T-cell (primary cell): ENCODE data around the gene JMJD1C. TPM values are rescaled to one million over a fixed set of nuclear protein-coding genes. Genes with fewer than 3 reads are reported as not detected.

Experiments used
- ATAC-seq, 4 experiments: fragments of 200-7000 bp in 3 of 4; fragments of 150-1000 bp in 1 of 4; cut with Tn5 transposase; replicated peaks in 1 of 4; 1 replicate in 3 of 4; 2 replicates in 1 of 4; pipeline ENCODE4 v1.10.0; 2021; ENCODE audit warnings: moderate library complexity in 3 of 4, mild to moderate bottlenecking in 2 of 4, moderate number of reproducible peaks in 1 of 4
- CTCF ChIA-PET, 2 donors: fragments of 300-600 bp; sonication (Branson Sonifier 250); formaldehyde crosslinking; loops; one replicate each; lab custom pipeline; 2022; ENCODE audit warnings: antibody characterized with exemption in 2 of 2; lab: Charles Lee
- POLR2A ChIA-PET, 2 donors: fragments of 300-600 bp; sonication (Branson Sonifier 250); formaldehyde crosslinking; loops; one replicate each; lab custom pipeline; 2022; ENCODE audit warnings: antibody characterized with exemption in 2 of 2; lab: Charles Lee
- DNase-seq, 35 experiments: peaks; one replicate each; pipeline versions ENCODE4 v3.0.0 to v3.0.0-alpha.2; 2013 to 2023
- H3K27ac ChIP-seq: one replicate; pipeline ENCODE4 v1.5.1; 2013; ENCODE audit warnings: low read length
- H3K27me3 ChIP-seq, 2 experiments: replicated peaks in 1 of 2; 1 replicate in 1 of 2; 2 replicates in 1 of 2; pipeline versions ENCODE4 v1.6.1 to v1.7.0; 2013; ENCODE audit warnings: low read length in 1 of 2, mixed read lengths in 1 of 2; ENCODE audit not compliant: control insufficient read depth in 2 of 2, insufficient read depth in 2 of 2; ENCODE audit errors: extremely low read depth in 1 of 2
- H3K36me3 ChIP-seq, 2 donors: 1 replicate in 1 of 2; 2 replicates in 1 of 2; pipeline versions ENCODE4 v1.6.1 to v1.7.0; 2013; ENCODE audit warnings: low read length in 1 of 2; ENCODE audit not compliant: control insufficient read depth in 2 of 2, insufficient read depth in 1 of 2; ENCODE audit errors: extremely low read depth in 1 of 2
- H3K4me1 ChIP-seq, 2 experiments: 1 replicate in 1 of 2; 2 replicates in 1 of 2; pipeline versions ENCODE4 v1.6.1 to v1.7.0; 2013; ENCODE audit warnings: low read length in 2 of 2, mixed read lengths in 1 of 2; ENCODE audit not compliant: insufficient read depth in 2 of 2, control insufficient read depth in 1 of 2; ENCODE audit errors: extremely low read depth in 1 of 2
- H3K4me3 ChIP-seq, 2 donors: 1 replicate in 1 of 2; 2 replicates in 1 of 2; pipeline versions ENCODE4 v1.5.1 to v1.7.0; 2013; ENCODE audit warnings: mild to moderate bottlenecking in 2 of 2, low read length in 1 of 2, moderate library complexity in 1 of 2; ENCODE audit not compliant: control insufficient read depth in 1 of 2; ENCODE audit errors: extremely low read depth in 1 of 2
- H3K9me3 ChIP-seq: 2 replicates; pipeline ENCODE4 v1.7.0; 2013
- H3K27ac Mint-ChIP-seq, 2 donors: one replicate each; pipeline ENCODE4 v1.8.0; 2020 to 2021; ENCODE audit warnings: mild to moderate bottlenecking in 2 of 2, mixed read lengths in 2 of 2
- H3K27me3 Mint-ChIP-seq, 2 donors: one replicate each; pipeline ENCODE4 v1.8.0; 2021 to 2022; ENCODE audit warnings: mixed read lengths in 2 of 2
- H3K36me3 Mint-ChIP-seq: one replicate; pipeline ENCODE4 v1.8.0; 2021; ENCODE audit warnings: mixed read lengths
- H3K4me1 Mint-ChIP-seq, 3 donors: one replicate each; pipeline ENCODE4 v1.8.0; 2020 to 2022; ENCODE audit warnings: mixed read lengths in 3 of 3, mild to moderate bottlenecking in 1 of 3
- H3K4me3 Mint-ChIP-seq, 3 donors: one replicate each; pipeline ENCODE4 v1.8.0; 2020 to 2022; ENCODE audit warnings: mild to moderate bottlenecking in 3 of 3, mixed read lengths in 3 of 3, moderate library complexity in 3 of 3
- H3K9me3 Mint-ChIP-seq, 3 donors: one replicate each; pipeline ENCODE4 v1.8.0; 2020 to 2022; ENCODE audit warnings: mixed read lengths in 3 of 3
- WGBS: methylation state at CpG from one replicate; pipeline ENCODE4 v1.1.5; 2013; ENCODE audit warnings: missing lambda C conversion rate; ENCODE audit not compliant: insufficient coverage; 5-methylcytosine and 5-hydroxymethylcytosine counted together
- total RNA-seq, 35 experiments: library from RNA in 6 of 35; stranded (reverse) in 6 of 35; fragments of 120-200 nt in 1 of 35; gene quantifications; one replicate each; pipeline versions ENCODE4 v1.2.1 to v1.2.4 and lab custom pipeline; 2013 to 2026

The JMJD1C gene
- total RNA-seq, 5 donors from 2014 or later (not counting 1 experiment from before 2014, with no cell fraction given), result 84.1 to 193 (median 92.6) TPM

GRCh38 chr10:63438506-63439498 is 27.0 kb downstream of the JMJD1C start:
- WGBS, result 100% methylated on average over 3 of the region's 8 CpGs
- no peak overlapping the region for H3K27ac Mint-ChIP-seq
- no peak for ATAC-seq
- H3K27me3 Mint-ChIP-seq, result no peaks in the 10 kb centered on the region
- Histone ChIP-seq H3K36me3 (no peaks in the 10 kb centered on the region), H3K27ac (no peak overlapping the region), H3K4me1 (peaks cover 0 to 18% of the 10 kb centered on the region in 2 experiments), H3K27me3 (no peaks in the 10 kb centered on the region), H3K4me3 (no peak overlapping the region), H3K9me3 (no peaks in the 10 kb centered on the region)
- peaks cover 32 to 36% (median 35%) of the 10 kb centered on the region in 3 donors for H3K4me1 Mint-ChIP-seq
- H3K9me3 Mint-ChIP-seq, result no peaks in the 10 kb centered on the region
- H3K4me3 Mint-ChIP-seq, result no peak overlapping the region
- ChIA-PET CTCF (interaction anchor here (0.5 to 0.6 kb wide), 3 partner anchors 20 to 226 kb away, joined by 3 to 4 read pairs (median 4); no protein-coding TSS in a partner anchor), POLR2A (interaction anchor here in 1 of 2 donors (0.6 to 0.8 kb wide), 2 partner anchors 15 to 205 kb away, joined by 3 to 9 read pairs; no protein-coding TSS in a partner anchor)
- DNase-seq, result no peak
- H3K36me3 Mint-ChIP-seq, result no peaks in the 10 kb centered on the region

DNA sequence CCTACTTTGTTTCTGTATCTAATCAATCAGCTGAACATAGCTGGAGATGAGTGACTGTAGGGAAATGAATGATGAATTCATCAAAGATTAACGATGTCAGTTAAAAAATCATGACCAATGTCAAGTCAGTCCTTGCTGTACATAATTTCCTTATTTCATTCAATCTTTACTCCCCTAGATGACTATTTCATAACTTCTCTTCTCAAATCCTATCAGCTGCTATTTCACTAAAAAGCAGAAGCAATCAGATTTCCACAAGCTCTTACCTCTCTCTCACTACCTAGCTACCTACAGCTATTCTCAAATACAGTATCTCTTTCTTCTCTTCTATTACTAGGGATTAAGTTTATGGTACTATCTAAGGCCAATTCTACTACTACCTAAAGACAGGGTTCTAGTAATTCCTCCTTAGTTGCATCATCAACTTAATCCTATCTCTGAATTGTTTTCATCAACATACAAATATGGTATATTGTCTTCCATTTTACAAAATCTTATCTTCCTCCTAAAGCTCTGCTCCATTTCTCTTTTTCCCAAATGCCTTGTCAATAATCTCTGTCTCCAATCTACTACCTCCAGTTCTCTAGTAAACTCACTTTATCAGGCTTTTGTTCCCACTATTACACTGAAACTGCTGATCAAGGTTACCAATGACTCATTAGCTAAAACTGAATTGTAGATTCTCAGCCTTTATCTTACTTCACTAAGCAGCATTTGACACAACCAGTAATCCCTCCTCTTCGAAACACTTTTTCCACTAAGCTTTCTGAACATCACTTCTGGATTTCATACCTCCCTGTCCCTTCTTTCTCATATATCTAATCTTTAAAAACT is 28.4 kb downstream of the JMJD1C start:
- peaks cover 1% of the 10 kb centered on the region for H3K36me3 Mint-ChIP-seq
- H3K36me3 ChIP-seq, result no peaks in the 10 kb centered on the region
- WGBS, result 76% methylated on average over 2 of the region's 2 CpGs
- no peak overlapping the region for H3K27ac Mint-ChIP-seq
- H3K27me3 ChIP-seq, result no peaks in the 10 kb centered on the region
- H3K4me3 Mint-ChIP-seq, result no peak overlapping the region
- H3K4me1 ChIP-seq, result peaks cover 0 to 18% of the 10 kb centered on the region in 2 experiments
- peaks cover 27 to 30% (median 29%) of the 10 kb centered on the region in 3 donors for H3K4me1 Mint-ChIP-seq
- no peak for DNase-seq
- H3K27ac ChIP-seq, result no peak overlapping the region
- ATAC-seq, result no peak
- H3K9me3 ChIP-seq, result no peaks in the 10 kb centered on the region
- ChIA-PET CTCF (interaction anchor here (0.8 to 1.1 kb wide), 2 partner anchors 12 to 52 kb away, joined by 3 read pairs; no protein-coding TSS in a partner anchor), POLR2A (interaction anchor here (0.6 to 0.8 kb wide), 3 partner anchors 17 to 102 kb away, joined by 3 to 7 read pairs (median 3); no protein-coding TSS in a partner anchor)
- H3K27me3 Mint-ChIP-seq, result no peaks in the 10 kb centered on the region
- no peaks in the 10 kb centered on the region for H3K9me3 Mint-ChIP-seq
- H3K4me3 ChIP-seq, result no peak overlapping the region

DNA sequence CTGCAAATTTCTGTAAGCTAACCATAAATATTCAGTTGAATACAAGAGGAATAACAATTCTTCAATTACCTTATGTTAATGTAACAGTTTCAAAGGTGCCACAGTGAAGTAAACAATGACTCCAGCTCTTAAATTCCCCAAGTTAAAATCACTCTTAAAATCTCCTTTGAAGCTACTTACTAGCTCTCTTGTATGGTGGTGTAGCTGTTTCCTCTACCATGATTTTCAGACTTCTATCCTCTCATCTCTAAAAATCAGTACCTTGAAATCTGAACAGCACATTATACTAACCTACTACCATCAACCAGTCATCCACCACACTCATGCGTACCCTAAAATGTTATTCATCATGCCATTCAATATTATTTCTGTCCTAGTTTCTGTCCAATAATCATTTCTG is 29.6 kb downstream of the JMJD1C start:
- peaks cover 8% of the 10 kb centered on the region for H3K36me3 Mint-ChIP-seq
- H3K27ac ChIP-seq, result no peak overlapping the region
- peaks cover 0 to 12% of the 10 kb centered on the region in 2 experiments for H3K4me1 ChIP-seq
- peaks cover 20 to 26% (median 26%) of the 10 kb centered on the region in 3 donors for H3K4me1 Mint-ChIP-seq
- no peaks in the 10 kb centered on the region for H3K9me3 Mint-ChIP-seq
- WGBS, result 100% methylated on average over 1 of the region's 1 CpG
- ChIA-PET POLR2A (no interaction called here), CTCF (interaction anchor here (0.5 to 0.6 kb wide), 2 partner anchors 30 to 106 kb away, joined by 3 read pairs; no protein-coding TSS in a partner anchor)
- H3K4me3 ChIP-seq, result no peak overlapping the region
- no peaks in the 10 kb centered on the region for H3K27me3 Mint-ChIP-seq
- ATAC-seq, result peak in 1 of 4 experiments; percentile 51
- H3K27ac Mint-ChIP-seq, result no peak overlapping the region
- no peaks in the 10 kb centered on the region for H3K27me3 ChIP-seq
- no peak overlapping the region for H3K4me3 Mint-ChIP-seq
- no peaks in the 10 kb centered on the region for H3K36me3 ChIP-seq
- no peaks in the 10 kb centered on the region for H3K9me3 ChIP-seq
- no peak for DNase-seq

DNA sequence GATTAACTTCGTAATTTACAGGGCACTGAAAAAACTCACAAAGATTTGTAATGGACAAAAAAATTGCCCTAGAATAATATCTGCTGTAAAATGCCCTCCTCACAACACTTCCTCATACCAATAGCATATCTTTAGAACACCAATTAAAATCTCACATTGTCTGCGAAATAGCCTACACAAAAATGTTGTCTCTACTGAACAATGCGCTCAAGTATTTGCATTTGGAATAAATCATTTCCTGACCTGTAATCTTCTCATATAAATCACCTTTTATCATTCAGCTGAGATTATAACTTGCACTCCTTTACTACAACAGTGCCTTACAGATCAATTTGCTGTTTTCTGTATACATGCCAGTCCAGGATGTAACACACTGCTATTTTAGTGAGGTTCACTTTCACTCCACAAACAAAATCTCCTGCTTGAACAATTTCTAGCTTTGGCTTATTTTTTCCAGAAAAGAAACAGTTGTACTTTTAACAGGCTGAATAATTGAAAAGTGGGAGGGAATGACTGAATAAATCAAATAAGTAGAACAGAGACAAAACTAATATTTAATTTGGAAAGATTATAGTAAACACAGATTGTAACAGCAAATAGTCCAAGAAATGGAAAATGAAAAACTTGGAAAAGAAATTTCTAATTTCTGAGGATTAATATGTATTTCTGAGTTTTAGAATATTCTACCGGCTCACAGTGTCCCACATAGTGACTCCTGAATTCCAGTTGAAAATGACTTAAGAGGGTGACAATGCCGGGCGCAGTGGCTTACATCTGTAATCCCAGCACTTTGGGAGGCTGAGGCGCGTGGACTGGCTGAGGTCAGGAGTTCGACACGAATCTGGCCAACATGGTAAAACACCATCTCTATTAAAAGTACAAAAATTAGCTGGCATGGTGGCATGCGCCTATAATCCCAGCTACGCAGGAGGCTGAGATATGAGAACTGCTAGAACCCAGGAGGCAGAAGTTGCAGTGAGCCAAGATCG is 30.6 kb downstream of the JMJD1C start:
- Histone ChIP-seq H3K27ac (no peak overlapping the region), H3K9me3 (no peaks in the 10 kb centered on the region), H3K4me1 (peaks cover 0 to 8% of the 10 kb centered on the region in 2 experiments), H3K36me3 (no peaks in the 10 kb centered on the region), H3K4me3 (no peak overlapping the region), H3K27me3 (no peaks in the 10 kb centered on the region)
- Mint-ChIP-seq H3K4me3 (no peak overlapping the region), H3K36me3 (peaks cover 15% of the 10 kb centered on the region), H3K4me1 (peaks cover 17 to 26% (median 25%) of the 10 kb centered on the region in 3 donors), H3K9me3 (no peaks in the 10 kb centered on the region), H3K27me3 (no peaks in the 10 kb centered on the region), H3K27ac (no peak overlapping the region)
- ChIA-PET CTCF (no interaction called here), POLR2A (no interaction called here)
- ATAC-seq (no peak), DNase-seq (no peak)
- 98% methylated on average over 8 of the region's 13 CpGs for WGBS

GRCh38 chr10:63431962-63432797 is 33.6 kb downstream of the JMJD1C start:
- Histone ChIP-seq H3K4me3 (no peak overlapping the region), H3K4me1 (peaks cover 6 to 10% of the 10 kb centered on the region in 2 experiments), H3K27ac (no peak overlapping the region), H3K9me3 (no peaks in the 10 kb centered on the region), H3K36me3 (peaks cover 0 to 3% of the 10 kb centered on the region in 2 donors), H3K27me3 (no peaks in the 10 kb centered on the region)
- WGBS, result 96% methylated on average over 4 of the region's 5 CpGs
- Mint-ChIP-seq H3K4me1 (peaks cover 30 to 41% (median 41%) of the 10 kb centered on the region in 3 donors), H3K27me3 (no peaks in the 10 kb centered on the region), H3K27ac (no peak overlapping the region), H3K36me3 (peaks cover 22% of the 10 kb centered on the region), H3K4me3 (no peak overlapping the region), H3K9me3 (no peaks in the 10 kb centered on the region)
- ATAC-seq (no peak), DNase-seq (no peak)
- ChIA-PET CTCF (no interaction called here), POLR2A (interaction anchor here in 1 of 2 donors (0.6 kb wide), 1 partner anchor 260 kb away, joined by 3 read pairs; no protein-coding TSS in a partner anchor)
